Measurements from ENCODE around the gene POR. TPM values are rescaled to one million over a fixed set of nuclear protein-coding genes. Genes with fewer than 3 reads are reported as not detected.
A peak's percentile ranks its signal among the peaks of the same experiment; 100 is the strongest.

Gene POR
- total and polyA plus RNA-seq, 7 donors, result 20.4 to 98.9 (median 39.3) TPM

DNA sequence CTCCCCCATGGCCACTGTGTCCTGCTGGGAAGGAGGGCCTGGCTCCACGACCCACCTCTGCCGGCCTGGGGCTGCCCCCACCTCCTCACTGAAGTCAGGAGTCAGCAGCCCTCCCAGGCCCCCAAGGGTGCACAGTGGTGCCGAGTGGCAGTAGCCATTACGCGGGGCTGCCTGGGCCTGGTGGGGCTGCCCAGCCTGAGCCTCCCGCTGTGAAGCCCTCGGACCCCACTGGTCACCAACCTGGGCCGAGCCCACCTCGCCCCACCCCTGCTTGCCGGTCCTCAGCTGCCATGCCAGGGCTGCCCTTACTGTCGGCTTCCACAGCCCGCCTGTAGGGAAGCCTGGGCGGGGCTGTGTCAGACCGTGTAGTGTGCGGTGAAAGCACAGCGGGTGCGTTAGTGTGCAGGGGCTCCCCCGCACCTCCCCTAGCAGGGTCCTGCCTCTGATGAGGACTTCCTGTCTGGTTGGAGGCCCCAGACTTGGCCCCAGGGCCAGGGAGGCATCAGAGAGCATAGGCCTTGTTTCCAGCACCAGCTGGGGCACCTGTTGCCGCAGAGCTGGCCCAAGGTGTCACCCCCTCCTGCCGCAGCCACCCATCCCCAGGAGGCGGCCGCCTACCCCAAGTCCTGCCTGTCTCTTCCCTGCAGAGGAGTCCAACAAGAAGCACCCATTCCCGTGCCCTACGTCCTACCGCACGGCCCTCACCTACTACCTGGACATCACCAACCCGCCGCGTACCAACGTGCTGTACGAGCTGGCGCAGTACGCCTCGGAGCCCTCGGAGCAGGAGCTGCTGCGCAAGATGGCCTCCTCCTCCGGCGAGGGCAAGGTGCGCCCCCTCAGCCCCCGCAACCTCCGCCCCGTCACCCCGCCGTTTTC lies 69.4 kb downstream of the POR start:
- TF ChIP-seq EP300 (IDR thresholded peaks at IDR 0.05) (no peak), POLR2AphosphoS5 (IDR thresholded peaks at IDR 0.05) (no peak), POLR2A (IDR thresholded peaks at IDR 0.05) (no peak)
- TF ChIP-seq, protein P1, sequence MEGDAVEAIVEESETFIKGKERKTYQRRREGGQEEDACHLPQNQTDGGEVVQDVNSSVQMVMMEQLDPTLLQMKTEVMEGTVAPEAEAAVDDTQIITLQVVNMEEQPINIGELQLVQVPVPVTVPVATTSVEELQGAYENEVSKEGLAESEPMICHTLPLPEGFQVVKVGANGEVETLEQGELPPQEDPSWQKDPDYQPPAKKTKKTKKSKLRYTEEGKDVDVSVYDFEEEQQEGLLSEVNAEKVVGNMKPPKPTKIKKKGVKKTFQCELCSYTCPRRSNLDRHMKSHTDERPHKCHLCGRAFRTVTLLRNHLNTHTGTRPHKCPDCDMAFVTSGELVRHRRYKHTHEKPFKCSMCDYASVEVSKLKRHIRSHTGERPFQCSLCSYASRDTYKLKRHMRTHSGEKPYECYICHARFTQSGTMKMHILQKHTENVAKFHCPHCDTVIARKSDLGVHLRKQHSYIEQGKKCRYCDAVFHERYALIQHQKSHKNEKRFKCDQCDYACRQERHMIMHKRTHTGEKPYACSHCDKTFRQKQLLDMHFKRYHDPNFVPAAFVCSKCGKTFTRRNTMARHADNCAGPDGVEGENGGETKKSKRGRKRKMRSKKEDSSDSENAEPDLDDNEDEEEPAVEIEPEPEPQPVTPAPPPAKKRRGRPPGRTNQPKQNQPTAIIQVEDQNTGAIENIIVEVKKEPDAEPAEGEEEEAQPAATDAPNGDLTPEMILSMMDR (IDR thresholded peaks at IDR 0.05), result no peak
- Histone ChIP-seq H3K27me3 (no peaks in the 10 kb centered on the region), H3K36me3 (peaks cover 32 to 90% (median 59%) of the 10 kb centered on the region in 4 donors), H3K4me1 (peaks cover 0 to 4% (median 4%) of the 10 kb centered on the region in 4 donors), H3K27ac (no peak overlapping the region), H3K4me3 (no peak overlapping the region), H3K9me3 (no peaks in the 10 kb centered on the region)
- no peak for DNase-seq
- 92 to 95% methylated on average over 44 of the region's 44 CpGs for WGBS, 2 donors
- intact Hi-C loops (cut with DNase I), result no loop called here

DNA sequence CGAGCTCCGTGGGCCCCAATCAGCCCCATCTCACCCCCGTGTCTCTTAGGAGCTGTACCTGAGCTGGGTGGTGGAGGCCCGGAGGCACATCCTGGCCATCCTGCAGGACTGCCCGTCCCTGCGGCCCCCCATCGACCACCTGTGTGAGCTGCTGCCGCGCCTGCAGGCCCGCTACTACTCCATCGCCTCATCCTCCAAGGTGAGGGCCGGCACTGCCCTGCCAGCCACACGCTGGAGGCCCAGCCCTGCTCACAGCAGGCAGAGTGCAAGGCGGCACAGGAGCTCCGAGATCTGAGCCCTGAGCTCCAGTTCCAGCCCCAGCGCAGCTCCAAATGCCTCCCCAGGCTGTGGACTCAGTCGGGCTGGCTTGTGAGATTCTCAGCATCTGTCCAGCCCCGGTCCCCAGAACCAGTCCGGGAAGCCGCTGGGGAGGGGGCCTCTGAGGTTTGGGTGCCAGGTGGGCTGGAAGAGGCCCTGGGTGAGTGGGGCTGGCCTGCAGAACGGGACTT lies 70.1 kb downstream of the POR start:
- no peak for DNase-seq
- intact Hi-C loops (cut with DNase I), result no loop called here
- H3K27ac ChIP-seq, result peak overlapping the region in 2 of 4 donors; percentile 14 to 23
- H3K4me3 ChIP-seq, result no peak overlapping the region
- peaks cover 32 to 83% (median 56%) of the 10 kb centered on the region in 4 donors for H3K36me3 ChIP-seq
- TF ChIP-seq, protein P1 (IDR thresholded peaks at IDR 0.05), result no peak
- TF ChIP-seq EP300 (IDR thresholded peaks at IDR 0.05) (no peak), POLR2AphosphoS5 (IDR thresholded peaks at IDR 0.05) (no peak), POLR2A (IDR thresholded peaks at IDR 0.05) (no peak)
- peaks cover 0 to 11% (median 11%) of the 10 kb centered on the region in 4 donors for H3K4me1 ChIP-seq
- no peaks in the 10 kb centered on the region for H3K9me3 ChIP-seq
- H3K27me3 ChIP-seq, result no peaks in the 10 kb centered on the region
- 79 to 91% methylated on average over 21 of the region's 21 CpGs for WGBS, 2 donors

DNA sequence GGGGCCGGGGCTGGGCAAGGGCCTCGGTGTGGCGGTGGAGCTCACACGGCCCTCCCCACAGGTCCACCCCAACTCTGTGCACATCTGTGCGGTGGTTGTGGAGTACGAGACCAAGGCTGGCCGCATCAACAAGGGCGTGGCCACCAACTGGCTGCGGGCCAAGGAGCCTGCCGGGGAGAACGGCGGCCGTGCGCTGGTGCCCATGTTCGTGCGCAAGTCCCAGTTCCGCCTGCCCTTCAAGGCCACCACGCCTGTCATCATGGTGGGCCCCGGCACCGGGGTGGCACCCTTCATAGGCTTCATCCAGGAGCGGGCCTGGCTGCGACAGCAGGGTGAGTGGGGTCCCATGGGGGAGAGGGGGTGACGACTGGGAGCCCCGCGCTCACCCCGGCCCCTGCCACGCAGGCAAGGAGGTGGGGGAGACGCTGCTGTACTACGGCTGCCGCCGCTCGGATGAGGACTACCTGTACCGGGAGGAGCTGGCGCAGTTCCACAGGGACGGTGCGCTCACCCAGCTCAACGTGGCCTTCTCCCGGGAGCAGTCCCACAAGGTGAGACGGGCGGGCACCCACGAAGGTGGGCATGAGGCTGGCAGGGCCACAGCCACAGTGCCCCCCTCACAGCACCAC lies 70.7 kb downstream of the POR start:
- Histone ChIP-seq H3K4me3 (no peak overlapping the region), H3K9me3 (no peaks in the 10 kb centered on the region), H3K27ac (peak overlapping the region in 3 of 4 donors; percentile 14 to 23 (median 21)), H3K4me1 (peaks cover 0 to 16% (median 12%) of the 10 kb centered on the region in 4 donors), H3K27me3 (no peaks in the 10 kb centered on the region), H3K36me3 (peaks cover 32 to 77% (median 51%) of the 10 kb centered on the region in 4 donors)
- TF ChIP-seq POLR2A (IDR thresholded peaks at IDR 0.05), result no peak
- TF ChIP-seq POLR2AphosphoS5 (IDR thresholded peaks at IDR 0.05), result peak in 1 of 4 donors; percentile 17
- intact Hi-C loops (cut with DNase I), result no loop called here
- no peak for DNase-seq
- WGBS, 2 donors, result 57 to 85% methylated on average over 41 of the region's 41 CpGs

DNA sequence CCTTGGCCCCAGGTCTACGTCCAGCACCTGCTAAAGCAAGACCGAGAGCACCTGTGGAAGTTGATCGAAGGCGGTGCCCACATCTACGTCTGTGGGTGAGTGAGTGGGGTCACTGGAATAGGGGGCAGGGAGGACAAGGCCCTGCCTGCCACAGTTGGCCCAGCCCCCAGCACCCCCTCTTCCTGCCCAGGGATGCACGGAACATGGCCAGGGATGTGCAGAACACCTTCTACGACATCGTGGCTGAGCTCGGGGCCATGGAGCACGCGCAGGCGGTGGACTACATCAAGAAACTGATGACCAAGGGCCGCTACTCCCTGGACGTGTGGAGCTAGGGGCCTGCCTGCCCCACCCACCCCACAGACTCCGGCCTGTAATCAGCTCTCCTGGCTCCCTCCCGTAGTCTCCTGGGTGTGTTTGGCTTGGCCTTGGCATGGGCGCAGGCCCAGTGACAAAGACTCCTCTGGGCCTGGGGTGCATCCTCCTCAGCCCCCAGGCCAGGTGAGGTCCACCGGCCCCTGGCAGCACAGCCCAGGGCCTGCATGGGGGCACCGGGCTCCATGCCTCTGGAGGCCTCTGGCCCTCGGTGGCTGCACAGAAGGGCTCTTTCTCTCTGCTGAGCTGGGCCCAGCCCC lies 71.3 kb downstream of the POR start:
- Histone ChIP-seq H3K4me1 (peaks cover 0 to 16% (median 12%) of the 10 kb centered on the region in 4 donors), H3K9me3 (no peaks in the 10 kb centered on the region), H3K27me3 (no peaks in the 10 kb centered on the region), H3K36me3 (peaks cover 25 to 71% (median 45%) of the 10 kb centered on the region in 4 donors), H3K27ac (peak overlapping the region in 1 of 4 donors; percentile 21), H3K4me3 (no peak overlapping the region)
- peak; percentile 55 for DNase-seq
- WGBS, 2 donors, result 82 to 90% methylated on average over 20 of the region's 20 CpGs
- intact Hi-C loops (cut with DNase I), result no loop called here
- TF ChIP-seq POLR2AphosphoS5 (IDR thresholded peaks at IDR 0.05), result no peak
- TF ChIP-seq EP300 (IDR thresholded peaks at IDR 0.05), result no peak
- TF ChIP-seq, protein P1 (IDR thresholded peaks at IDR 0.05), result no peak
- TF ChIP-seq POLR2A (IDR thresholded peaks at IDR 0.05), result no peak

All from sigmoid colon (tissue), 7 donors.